NCI-H1048 (cell line): ENCODE data around the gene MACIR.

Experiments
- DNase-seq: peaks from one replicate; lab custom pipeline; 2025; lab: John Stamatoyannopoulos, UW

The MACIR gene

DNA sequence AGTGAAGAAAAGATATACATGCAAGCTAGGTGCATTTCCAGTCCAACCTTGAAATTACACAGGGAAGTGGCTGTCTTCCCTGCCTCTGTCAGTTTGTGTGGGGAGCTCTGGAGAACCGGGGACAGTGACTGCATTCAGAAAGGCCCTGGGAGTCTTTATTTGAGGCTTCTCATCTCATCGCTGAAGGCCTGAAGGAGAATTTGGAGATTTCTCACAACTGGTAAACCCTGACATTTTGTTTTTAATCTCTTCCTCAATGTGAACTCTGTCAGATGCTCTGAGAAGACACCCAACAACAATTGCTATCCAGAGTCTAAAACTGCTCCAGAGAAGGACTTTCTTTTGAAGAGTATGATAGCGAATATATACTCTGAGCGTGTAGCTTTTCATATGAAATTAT is 33.0 kb downstream of the MACIR start:
- DNase-seq: no peak

DNA sequence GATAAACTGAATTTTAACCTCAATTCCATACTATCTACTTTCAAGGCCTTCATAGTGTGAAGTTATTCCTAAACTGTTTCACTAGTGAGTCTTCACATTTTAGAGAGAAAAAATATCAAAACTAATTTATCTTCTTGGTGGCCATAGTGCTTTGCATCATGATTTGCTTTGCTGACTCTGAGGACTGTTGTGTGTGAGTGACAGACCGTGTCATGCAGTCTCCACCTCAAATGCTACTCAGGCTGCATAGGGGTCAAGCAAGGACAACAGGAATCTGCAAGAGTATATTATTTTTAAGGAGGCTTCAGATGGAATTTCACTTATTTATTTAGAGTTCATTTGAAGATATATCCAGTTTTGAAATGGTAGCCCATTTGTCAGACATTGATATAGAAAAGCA is 34.5 kb downstream of the MACIR start:
- DNase-seq: no peak

DNA sequence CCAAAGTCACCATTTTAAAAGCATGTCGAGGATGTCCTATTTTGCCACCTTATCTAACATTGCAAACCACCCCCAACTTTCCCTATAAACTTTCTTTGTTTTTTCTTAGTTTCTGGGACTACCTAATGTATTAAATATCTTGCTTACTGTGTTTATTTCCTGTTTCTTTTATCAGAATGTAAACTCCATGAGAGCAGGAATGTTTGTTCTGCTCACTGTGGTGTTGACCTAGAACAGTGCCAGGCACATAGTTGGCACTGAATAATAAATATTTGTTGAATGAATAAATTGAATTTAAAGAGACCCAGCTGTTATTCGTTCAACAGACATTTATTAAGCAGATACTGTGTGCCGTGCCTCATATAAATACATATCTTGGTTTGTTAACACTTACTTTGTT is 35.2 kb downstream of the MACIR start:
- no peak for DNase-seq

DNA sequence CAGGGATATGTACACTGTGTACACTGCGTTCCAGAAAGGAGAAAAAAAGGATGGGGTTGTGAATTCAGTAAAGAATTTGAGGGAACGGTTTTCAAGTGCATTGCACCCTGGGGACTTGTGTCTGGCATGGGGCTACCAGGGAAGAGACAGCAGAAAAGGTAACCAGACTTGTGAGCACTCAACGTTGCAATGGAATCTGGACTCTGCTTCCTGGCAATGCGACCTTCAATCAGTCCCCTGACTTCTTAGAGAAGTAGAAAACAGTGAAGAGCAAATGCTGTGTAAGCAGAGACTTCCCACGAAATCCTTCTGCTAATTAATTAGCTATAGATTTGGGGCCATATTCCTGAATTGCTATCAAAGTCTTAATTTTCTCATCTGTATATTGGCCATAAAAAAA is 36.3 kb downstream of the MACIR start:
- no peak for DNase-seq

DNA sequence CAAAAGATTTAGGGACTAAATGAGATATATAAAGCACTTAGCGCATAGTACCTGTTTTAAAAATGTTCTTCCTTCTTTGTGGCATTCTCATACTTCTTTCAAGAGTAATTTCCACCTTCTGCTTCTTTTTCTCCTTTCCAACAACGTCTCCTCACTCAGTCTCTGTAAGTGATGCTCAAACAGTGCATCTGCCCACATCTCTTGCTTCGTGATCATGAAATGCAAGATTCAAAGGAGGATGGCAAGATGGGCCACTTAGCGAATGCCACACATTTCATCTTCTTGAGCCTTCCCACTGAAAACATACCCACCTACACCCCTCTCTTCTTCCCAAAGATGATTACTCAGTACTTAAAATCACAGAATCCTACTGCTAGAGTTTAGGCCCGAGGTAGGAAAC is 36.9 kb downstream of the MACIR start:
- DNase-seq: no peak

DNA sequence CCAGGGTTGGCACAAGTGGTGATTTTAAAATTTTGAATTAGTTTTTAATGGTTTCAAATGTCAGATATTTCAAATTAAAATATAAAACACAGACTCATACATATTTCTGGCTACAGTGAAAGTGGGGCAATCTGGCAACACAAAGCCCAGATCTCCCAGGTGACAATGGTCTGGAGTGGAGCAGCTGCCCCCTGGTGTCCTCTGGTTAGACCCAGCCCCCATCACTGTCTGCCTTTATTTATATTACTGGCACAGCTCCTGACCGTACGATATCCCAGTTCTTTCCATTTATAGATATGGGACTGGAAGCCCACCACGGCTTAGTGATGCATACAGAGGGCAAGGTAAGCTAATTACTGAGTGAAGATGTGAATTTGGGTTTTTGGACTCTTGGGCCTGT is 37.3 kb downstream of the MACIR start:
- no peak for DNase-seq

DNA sequence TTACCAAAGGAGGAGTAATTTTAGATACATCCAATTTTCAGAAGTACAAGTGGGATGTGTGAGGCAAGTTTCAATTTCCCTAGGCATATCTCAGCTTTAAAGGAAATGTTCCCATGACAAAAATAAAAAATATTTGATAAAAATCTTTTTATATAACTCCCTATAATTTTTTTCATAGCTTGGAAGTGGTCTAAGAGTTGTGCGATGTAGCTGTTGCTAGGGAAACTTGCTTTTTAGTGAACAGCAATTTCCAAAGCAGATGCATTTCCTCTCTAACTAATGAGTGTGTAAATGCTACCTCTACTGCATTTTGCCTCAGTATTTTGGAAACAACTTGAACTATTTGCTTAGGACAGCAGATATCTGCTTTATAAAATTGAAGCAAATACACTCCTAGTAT is 39.6 kb downstream of the MACIR start:
- no peak for DNase-seq

- no peak for DNase-seq
Observed at GRCh38 chr5:103298607-103299188, 40.1 kb downstream of the MACIR start.

DNA sequence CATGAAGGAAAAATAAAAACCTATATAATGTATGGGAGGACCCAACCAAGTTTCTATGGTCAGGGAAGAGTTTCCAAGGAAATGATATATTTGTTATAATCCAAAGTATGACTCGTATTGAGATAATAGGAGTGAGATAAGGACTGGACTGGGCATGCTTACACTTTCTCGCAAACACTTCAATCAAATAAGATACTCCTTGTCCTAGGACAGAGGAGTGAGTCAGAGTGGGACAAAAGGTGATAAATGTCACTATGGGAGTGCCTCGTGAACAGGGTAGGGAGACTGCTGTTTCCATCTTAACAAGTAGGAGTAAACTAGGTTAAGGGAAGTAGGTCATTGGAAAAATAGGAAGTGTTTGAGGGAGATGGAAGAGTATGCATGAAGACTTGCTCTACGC is 47.2 kb downstream of the MACIR start:
- no peak for DNase-seq

DNA sequence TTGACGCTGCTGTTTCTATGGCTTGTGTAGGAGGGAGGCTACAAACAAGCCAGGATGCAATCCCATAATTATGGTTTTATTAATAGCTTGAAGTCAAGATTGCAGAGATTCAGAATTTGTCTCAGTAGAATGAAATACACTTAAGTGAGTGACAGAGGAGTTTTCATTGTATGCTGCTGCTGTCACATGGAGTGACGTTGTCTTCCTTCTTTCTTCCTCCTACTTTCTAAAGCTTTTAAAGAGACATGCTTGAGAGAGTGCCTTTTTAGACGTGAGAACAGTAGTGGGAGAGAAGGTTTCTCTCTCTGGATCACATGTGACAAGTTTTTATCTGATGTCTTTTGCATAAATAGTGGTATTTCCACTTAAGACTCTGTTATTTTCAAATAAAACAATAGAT is 48.9 kb downstream of the MACIR start:
- no peak for DNase-seq

GRCh38 chr5:103308774-103309173 is 50.2 kb downstream of the MACIR start:
- no peak for DNase-seq

- no peak for DNase-seq
Observed at GRCh38 chr5:103313056-103313455, 54.5 kb downstream of the MACIR start.

- no peak for DNase-seq
Observed at GRCh38 chr5:103315455-103315854, 56.9 kb downstream of the MACIR start.

GRCh38 chr5:103327451-103327850 is 68.9 kb downstream of the MACIR start:
- no peak for DNase-seq

DNA sequence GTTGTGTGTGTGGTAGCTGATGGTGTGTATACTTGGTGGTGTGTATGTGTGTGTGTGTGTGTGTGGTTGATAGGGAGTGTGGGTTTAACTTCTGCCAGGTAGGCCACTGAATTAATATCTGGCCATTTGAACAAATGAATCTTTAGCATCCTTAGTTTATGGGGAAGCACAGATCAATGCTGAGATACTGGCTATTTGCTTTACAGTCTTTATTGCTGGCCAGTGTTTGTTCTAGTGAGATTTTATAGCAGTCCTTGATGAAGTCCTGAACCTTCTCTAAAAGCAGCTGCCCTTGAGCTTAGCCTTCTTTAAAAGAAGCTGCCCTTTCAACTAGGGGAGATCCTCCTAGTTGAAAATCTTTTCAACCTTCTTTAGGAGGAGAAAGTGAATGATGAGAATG is 69.3 kb downstream of the MACIR start:
- no peak for DNase-seq
